Colonic mucosa (tissue), 4 donors: ENCODE results near the gene B3GALT6. TPM values are rescaled to one million over a fixed set of nuclear protein-coding genes. Genes with fewer than 3 reads are reported as not detected.

ENCODE experiments used
- DNase-seq: peaks from one replicate; pipeline ENCODE4 v3.0.0-alpha.2; 2020
- H3K27ac ChIP-seq: fragments of 200-600 bp; one replicate; pipeline ENCODE4 v1.8.0; 2021
- H3K27me3 ChIP-seq: fragments of 200-600 bp; one replicate; pipeline ENCODE4 v1.8.0; 2021
- H3K36me3 ChIP-seq: fragments of 200-600 bp; one replicate; pipeline ENCODE4 v1.8.0; 2021
- H3K4me1 ChIP-seq: fragments of 200-600 bp; one replicate; pipeline ENCODE4 v1.8.0; 2021; ENCODE audit warnings: mild to moderate bottlenecking
- H3K4me3 ChIP-seq: fragments of 200-600 bp; one replicate; pipeline ENCODE4 v1.8.0; 2021
- H3K9ac ChIP-seq, 2 donors: one replicate each; pipeline ENCODE4 v1.7.0; 2013; ENCODE audit warnings: control low read depth in 2 of 2, low read depth in 2 of 2, low read length in 2 of 2
- H3K9me3 ChIP-seq: fragments of 200-600 bp; one replicate; pipeline ENCODE4 v1.8.0; 2021
- intact Hi-C: fragments of 100-400 bp; cut with DNase I; formaldehyde crosslinking; loops from one replicate; pipeline ENCODE4 v1.14.1; 2022
- total RNA-seq, 2 donors: library from RNA; stranded (reverse); fragmentation: NEBNext Ultra II Directional in 1 of 2; extraction: Animal tissue kit (Norgen Biotek cat#: 25700) in 1 of 2; gene quantifications; one replicate each; pipeline ENCODE4 v1.2.1, GENCODE V29; 2021
- TF ChIP-seq, protein P1 (sequence below): fragments of 200-600 bp; IDR thresholded peaks from one replicate; pipeline ENCODE4 v1.8.0; 2022; ENCODE audit warnings: antibody characterized with exemption, mild to moderate bottlenecking
- donor health status: healthy.
- donor health status: DM: no; HTN: no; CAD: no.
- donor health status: DM: no; HTN: no; CAD: no.

The B3GALT6 gene
- total RNA-seq, 2 donors from 2014 or later, result 8.0 to 12.0 TPM

DNA sequence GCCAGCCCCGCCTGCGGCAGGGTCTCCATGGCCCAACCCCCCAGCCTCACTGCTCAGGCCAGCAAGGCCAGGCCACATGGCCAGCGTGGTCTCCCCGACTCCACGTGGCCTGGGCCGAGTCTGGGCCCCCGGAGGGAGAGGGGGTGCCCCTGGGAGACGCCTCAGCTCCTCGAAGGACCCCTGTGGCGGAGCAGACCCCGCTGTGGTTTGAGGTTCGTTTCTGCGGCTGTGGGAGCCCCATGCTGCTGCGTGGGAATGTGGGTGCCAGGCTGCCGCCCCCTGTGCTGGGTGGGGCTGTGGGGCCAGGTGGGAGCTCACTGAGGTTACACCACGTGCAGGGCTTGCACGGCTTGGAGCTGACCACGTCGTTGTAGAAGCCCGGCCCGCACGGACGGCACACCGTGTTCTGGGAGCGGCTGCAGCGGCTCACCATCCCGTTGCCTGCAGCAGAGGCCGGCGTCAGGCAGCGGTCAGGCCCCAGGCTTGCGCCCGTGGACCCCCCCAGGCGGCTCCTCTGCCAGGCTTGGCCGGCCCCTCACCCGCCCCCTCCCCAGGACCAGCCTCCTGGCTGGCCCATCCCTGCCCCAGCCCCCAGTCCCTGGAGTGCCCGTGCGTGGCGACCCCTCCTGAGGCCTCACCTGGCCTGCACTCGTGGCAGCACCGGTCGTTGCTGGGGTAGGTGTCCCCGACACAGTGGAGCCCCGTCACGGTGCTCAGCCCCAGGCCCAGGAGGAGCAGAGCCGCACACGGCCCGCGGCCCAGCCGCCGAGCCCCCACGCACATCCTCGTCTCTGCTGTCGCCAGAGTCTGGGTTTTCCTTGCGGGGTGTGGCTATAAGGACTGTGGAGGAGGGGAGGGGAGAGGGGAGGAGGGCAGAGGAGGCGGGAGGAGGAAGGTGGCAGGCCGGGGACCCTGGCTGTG lies 18.4 kb upstream of the B3GALT6 start, which contains the start of gene TNFRSF4:
Gene TNFRSF4, minus strand, starts transcription at position 809 of the 921 bp plus-strand sequence. Its CDS starts 26 bp downstream, at position 783.
- no peak for DNase-seq
- TF ChIP-seq, protein P1, sequence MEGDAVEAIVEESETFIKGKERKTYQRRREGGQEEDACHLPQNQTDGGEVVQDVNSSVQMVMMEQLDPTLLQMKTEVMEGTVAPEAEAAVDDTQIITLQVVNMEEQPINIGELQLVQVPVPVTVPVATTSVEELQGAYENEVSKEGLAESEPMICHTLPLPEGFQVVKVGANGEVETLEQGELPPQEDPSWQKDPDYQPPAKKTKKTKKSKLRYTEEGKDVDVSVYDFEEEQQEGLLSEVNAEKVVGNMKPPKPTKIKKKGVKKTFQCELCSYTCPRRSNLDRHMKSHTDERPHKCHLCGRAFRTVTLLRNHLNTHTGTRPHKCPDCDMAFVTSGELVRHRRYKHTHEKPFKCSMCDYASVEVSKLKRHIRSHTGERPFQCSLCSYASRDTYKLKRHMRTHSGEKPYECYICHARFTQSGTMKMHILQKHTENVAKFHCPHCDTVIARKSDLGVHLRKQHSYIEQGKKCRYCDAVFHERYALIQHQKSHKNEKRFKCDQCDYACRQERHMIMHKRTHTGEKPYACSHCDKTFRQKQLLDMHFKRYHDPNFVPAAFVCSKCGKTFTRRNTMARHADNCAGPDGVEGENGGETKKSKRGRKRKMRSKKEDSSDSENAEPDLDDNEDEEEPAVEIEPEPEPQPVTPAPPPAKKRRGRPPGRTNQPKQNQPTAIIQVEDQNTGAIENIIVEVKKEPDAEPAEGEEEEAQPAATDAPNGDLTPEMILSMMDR, result no peak
- Histone ChIP-seq H3K4me3 (peak within 1 kb of the TSS; percentile 14), H3K36me3 (peaks cover 12% of the 10 kb centered on the region), H3K27me3 (no peaks in the 10 kb centered on the region), H3K4me1 (no peaks in the 10 kb centered on the region), H3K9ac (peak within 1 kb of the TSS in 1 of 2 donors; percentile 56), H3K9me3 (no peaks in the 10 kb centered on the region), H3K27ac (no peak within 1 kb of the TSS)
- intact Hi-C loops, result no loop called here

DNA sequence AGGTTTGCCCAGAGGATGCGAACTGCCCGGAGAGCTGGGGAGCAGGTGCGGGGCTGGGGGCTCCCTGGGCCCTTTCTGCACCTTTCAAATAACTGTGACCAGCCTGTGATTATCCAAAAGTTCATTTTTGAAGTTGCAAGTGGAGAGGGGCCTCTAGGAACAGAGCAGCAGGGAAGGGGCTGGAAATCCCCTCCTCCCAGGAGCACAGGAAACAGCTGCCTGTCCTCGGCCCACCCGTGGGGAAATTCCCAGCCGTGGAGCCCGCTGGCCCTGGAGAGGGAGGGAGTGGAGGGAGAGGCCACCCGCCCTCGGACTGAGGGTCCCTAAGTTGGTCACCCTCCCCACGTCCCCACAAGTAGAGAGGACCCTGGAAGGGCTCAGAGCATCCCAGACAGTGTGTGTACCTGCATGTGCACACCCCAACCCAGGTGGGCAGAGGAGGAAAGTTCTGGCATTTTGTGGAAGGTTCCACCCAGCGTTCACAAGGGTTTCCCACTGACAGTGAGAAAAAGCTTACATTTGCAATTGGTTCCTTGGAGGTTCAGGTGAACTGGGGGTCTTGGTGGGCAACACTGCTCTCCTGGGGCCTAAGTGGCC lies 16.9 kb upstream of the B3GALT6 start:
- Histone ChIP-seq H3K27me3 (no peaks in the 10 kb centered on the region), H3K27ac (no peak overlapping the region), H3K4me3 (no peak overlapping the region), H3K9ac (no peak overlapping the region), H3K9me3 (no peaks in the 10 kb centered on the region), H3K4me1 (no peaks in the 10 kb centered on the region), H3K36me3 (peaks cover 13% of the 10 kb centered on the region)
- DNase-seq, result no peak
- TF ChIP-seq, protein P1, result no peak
- intact Hi-C loops, result no loop called here

DNA sequence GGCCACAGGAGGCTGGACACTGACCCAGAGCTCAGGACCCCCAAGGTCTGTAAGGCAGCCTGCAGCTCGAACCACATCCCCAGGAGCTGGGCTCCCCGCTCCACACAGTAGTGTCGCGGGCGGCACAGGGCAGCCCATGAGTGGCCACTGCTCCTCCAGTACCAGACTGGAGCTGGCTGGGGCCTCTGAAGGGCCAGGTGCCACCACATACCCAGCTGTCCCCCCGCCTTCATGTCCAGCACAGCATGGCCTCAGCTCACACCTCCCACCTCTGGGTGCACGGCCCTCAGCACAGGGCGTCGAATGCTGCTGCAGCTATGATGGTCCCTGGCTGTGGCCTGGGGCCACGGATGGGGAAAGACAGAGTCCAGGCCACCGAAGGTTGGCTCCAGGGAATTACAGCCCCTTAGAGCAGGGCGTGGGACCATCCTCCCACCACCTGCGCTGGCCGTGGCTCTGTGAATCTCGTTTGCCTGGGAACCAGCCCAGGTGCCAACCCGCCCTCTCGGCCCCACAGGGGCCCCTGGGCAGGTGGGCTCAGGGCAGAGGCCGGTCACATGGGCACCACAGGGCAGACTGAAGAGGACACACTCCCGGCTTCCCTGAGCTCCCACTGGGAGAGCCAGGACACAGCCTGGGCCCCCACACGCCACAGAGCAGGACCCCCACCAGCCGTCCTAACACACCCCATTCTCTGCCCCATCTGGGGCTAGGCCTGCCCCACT lies 16.0 kb upstream of the B3GALT6 start:
- Histone ChIP-seq H3K36me3 (peaks cover 22% of the 10 kb centered on the region), H3K9me3 (no peaks in the 10 kb centered on the region), H3K27me3 (no peaks in the 10 kb centered on the region), H3K4me3 (no peak overlapping the region), H3K4me1 (no peaks in the 10 kb centered on the region), H3K9ac (no peak overlapping the region), H3K27ac (no peak overlapping the region)
- intact Hi-C loops, result no loop called here
- no peak for DNase-seq
- TF ChIP-seq, protein P1, result no peak

DNA sequence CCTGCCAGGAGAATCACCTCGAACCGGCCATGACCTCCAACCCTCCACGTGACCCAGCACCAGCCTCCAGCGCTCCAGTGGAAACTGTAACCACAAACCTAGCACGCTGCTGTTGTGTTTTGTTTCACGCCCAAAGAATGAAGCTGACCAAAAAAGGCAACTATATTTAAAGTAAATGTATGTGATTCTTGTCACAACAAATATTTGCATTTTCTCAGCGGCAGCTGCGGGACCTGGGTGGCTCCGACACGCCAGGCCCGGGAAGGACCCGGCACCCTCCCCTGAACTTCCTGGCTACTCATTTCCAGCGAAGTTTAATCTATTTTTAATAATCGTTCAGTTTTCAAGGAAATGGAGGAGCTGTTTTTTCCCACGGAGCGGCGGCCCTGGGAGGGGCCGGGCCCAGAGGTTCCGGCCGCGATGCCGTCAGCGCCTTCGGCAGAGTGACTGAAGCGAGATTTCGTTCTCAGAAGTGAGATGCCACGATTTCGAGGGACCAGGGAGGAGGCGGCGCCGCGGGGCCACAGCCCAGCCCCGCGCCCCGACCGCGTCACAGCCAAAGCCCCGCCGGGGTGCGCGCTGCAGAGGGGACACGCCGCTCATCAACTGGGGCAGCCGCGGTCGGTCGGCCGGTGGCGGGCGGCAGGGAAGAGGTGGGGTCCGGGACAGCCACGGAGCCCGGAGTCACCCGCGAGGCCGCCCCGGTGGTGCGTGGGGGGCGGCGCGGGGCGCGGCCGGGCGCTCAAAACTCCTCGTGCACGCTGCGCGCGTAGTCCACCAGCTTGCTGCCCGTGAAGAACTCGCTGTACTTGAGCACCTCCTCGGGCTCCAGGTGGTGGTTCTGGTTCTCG lies 15.0 kb upstream of the B3GALT6 start:
- no peaks in the 10 kb centered on the region for H3K9me3 ChIP-seq
- no peak overlapping the region for H3K4me3 ChIP-seq
- H3K27ac ChIP-seq, result no peak overlapping the region
- DNase-seq, result no peak
- TF ChIP-seq, protein P1, result no peak
- H3K36me3 ChIP-seq, result peaks cover 31% of the 10 kb centered on the region
- no peaks in the 10 kb centered on the region for H3K27me3 ChIP-seq
- intact Hi-C loops, result no loop called here
- peaks cover under 1% of the 10 kb centered on the region for H3K4me1 ChIP-seq
- H3K9ac ChIP-seq, result no peak overlapping the region
